Activated T-cell treated with anti-CD3 and anti-CD28 coated beads, Interleukin-2, amount 50 U/mL, for 48 hours (primary cell): ENCODE data around the gene BRIP1.
A peak's percentile ranks its signal among the peaks of the same experiment; 100 is the strongest.
"Not testable (repeated sequence)": the region's sequence is repeated elsewhere in the genome, so short reads cannot be mapped to it uniquely, and the experiment has no call there.

Source experiments
- DNase-seq, 2 experiments: peaks; one replicate each; pipeline ENCODE4 v3.0.0-alpha.2; 2020

BRIP1 gene

GRCh38 chr17:61862975-61863800 is at the start of gene BRIP1:
Gene BRIP1, minus strand, starts transcription at chr17:61863528. Its CDS starts 1,989 bp downstream, at chr17:61861539.
- DNase-seq: peak; percentile 92 to 94

GRCh38 chr17:61908292-61909037 is 45.1 kb upstream of the BRIP1 start:
- DNase-seq: no peak

GRCh38 chr17:61907361-61907760 is 44.0 kb upstream of the BRIP1 start:
- DNase-seq: no peak

- DNase-seq: no peak
Measured at GRCh38 chr17:61904094-61904710, 40.9 kb upstream of the BRIP1 start.

GRCh38 chr17:61903251-61903650 is 39.9 kb upstream of the BRIP1 start:
- no peak for DNase-seq

GRCh38 chr17:61897548-61898180 is 34.3 kb upstream of the BRIP1 start:
- no peak for DNase-seq

- no peak for DNase-seq
Measured at GRCh38 chr17:61895391-61895790, 32.1 kb upstream of the BRIP1 start.

- not testable (repeated sequence) for DNase-seq
Measured at GRCh38 chr17:61894310-61894709, 31.0 kb upstream of the BRIP1 start.

GRCh38 chr17:61887733-61888132 is 24.4 kb upstream of the BRIP1 start:
- DNase-seq: not testable (repeated sequence)

- not testable (repeated sequence) for DNase-seq
Measured at GRCh38 chr17:61885865-61886264, 22.5 kb upstream of the BRIP1 start.

- DNase-seq: no peak
Measured at GRCh38 chr17:61884864-61885263, 21.5 kb upstream of the BRIP1 start.

- DNase-seq: no peak
Measured at GRCh38 chr17:61880589-61881102, 17.3 kb upstream of the BRIP1 start.

GRCh38 chr17:61878984-61879612 is 15.8 kb upstream of the BRIP1 start:
- DNase-seq: no peak

- DNase-seq: no peak
Measured at GRCh38 chr17:61878520-61878919, 15.2 kb upstream of the BRIP1 start.

- DNase-seq: no peak
Measured at GRCh38 chr17:61877837-61878236, 14.5 kb upstream of the BRIP1 start.

- no peak for DNase-seq
Measured at GRCh38 chr17:61875804-61876203, 12.5 kb upstream of the BRIP1 start.

- DNase-seq: no peak
Measured at GRCh38 chr17:61875285-61875684, 12.0 kb upstream of the BRIP1 start.

GRCh38 chr17:61874075-61874474 is 10.7 kb upstream of the BRIP1 start:
- no peak for DNase-seq

- no peak for DNase-seq
Measured at GRCh38 chr17:61872099-61872498, 8.8 kb upstream of the BRIP1 start.

GRCh38 chr17:61869138-61869537 is 5.8 kb upstream of the BRIP1 start:
- DNase-seq: no peak

- no peak for DNase-seq
Measured at GRCh38 chr17:61868074-61868473, 4.7 kb upstream of the BRIP1 start.

- no peak for DNase-seq
Measured at GRCh38 chr17:61867033-61867432, 3.7 kb upstream of the BRIP1 start.

GRCh38 chr17:61863801-61864126 is 436 bp upstream of the BRIP1 start:
- DNase-seq: no peak
